OCI-LY3 (cell line): ENCODE measurements around the gene CCL25.

Experiments used
- H2AFZ ChIP-seq: fragments of 200-600, 300-600 bp; shearing (Covaris generic); 2 replicates; pipeline ENCODE4 v1.6.0; 2014; ENCODE audit warnings: antibody characterized with exemption, low read depth, low read length
- H3K27ac ChIP-seq: fragments of 200-600, 300-600 bp; sonication (generic); 2 replicates; pipeline ENCODE4 v1.5.1; 2014; ENCODE audit warnings: mild to moderate bottlenecking, low read length, moderate library complexity, mixed read lengths
- H3K27me3 ChIP-seq: fragments of 200-600, 300-600 bp; sonication (generic); 2 replicates; pipeline ENCODE4 v1.6.1; 2014; ENCODE audit warnings: low read depth, low read length, mixed read lengths
- H3K36me3 ChIP-seq: fragments of 200-600, 300-600 bp; sonication (generic); replicated peaks from 2 replicates; pipeline ENCODE3; 2014; ENCODE audit warnings: low read depth, low read length, mixed read lengths
- H3K4me1 ChIP-seq: fragments of 300-600, 200-600 bp; sonication (generic); 2 replicates; pipeline ENCODE4 v1.6.1; 2014; ENCODE audit warnings: low read length, mixed read lengths
- H3K4me2 ChIP-seq: fragments of 200-600, 300-600 bp; sonication (generic); 2 replicates; pipeline ENCODE4 v1.6.1; 2014; ENCODE audit warnings: low read length, mixed read lengths
- H3K4me3 ChIP-seq: fragments of 300-600, 200-600 bp; sonication (generic); 2 replicates; pipeline ENCODE4 v1.5.1; 2014; ENCODE audit warnings: antibody characterized with exemption, mild to moderate bottlenecking, low read length, moderate library complexity
- H3K79me2 ChIP-seq: fragments of 300-600, 200-600 bp; shearing (Covaris generic); 2 replicates; pipeline ENCODE4 v1.6.1; 2014; ENCODE audit warnings: mild to moderate bottlenecking, low read length, mixed read lengths
- H3K9ac ChIP-seq: fragments of 300-600, 200-600 bp; shearing (Covaris generic); 2 replicates; pipeline ENCODE4 v1.6.0; 2014; ENCODE audit warnings: mild to moderate bottlenecking, low read length, moderate library complexity
- H3K9me3 ChIP-seq: fragments of 200-600, 300-600 bp; shearing (Covaris generic); 2 replicates; pipeline ENCODE4 v1.6.1; 2014; ENCODE audit warnings: low read length, mixed read lengths; ENCODE audit not compliant: insufficient read depth
- H4K20me1 ChIP-seq: fragments of 200-600, 300-600 bp; sonication (generic); 2 replicates; pipeline ENCODE4 v1.6.1; 2016; ENCODE audit warnings: low read length, mixed read lengths; ENCODE audit not compliant: insufficient read depth
- EZH2phosphoT487 ChIP-seq: fragments of 200-600 bp; shearing (Covaris generic); IDR thresholded peaks from 2 replicates; pipeline ENCODE4 v1.6.1; 2018; ENCODE audit warnings: antibody characterized with exemption, mixed run types, low read depth
- TF ChIP-seq, protein P1 (sequence below): fragments of 200-600, 300-600 bp; sonication (generic); IDR thresholded peaks from 2 replicates; pipeline ENCODE4 v1.5.1; 2014; ENCODE audit warnings: antibody characterized with exemption, low read length, low read depth

Gene CCL25

DNA sequence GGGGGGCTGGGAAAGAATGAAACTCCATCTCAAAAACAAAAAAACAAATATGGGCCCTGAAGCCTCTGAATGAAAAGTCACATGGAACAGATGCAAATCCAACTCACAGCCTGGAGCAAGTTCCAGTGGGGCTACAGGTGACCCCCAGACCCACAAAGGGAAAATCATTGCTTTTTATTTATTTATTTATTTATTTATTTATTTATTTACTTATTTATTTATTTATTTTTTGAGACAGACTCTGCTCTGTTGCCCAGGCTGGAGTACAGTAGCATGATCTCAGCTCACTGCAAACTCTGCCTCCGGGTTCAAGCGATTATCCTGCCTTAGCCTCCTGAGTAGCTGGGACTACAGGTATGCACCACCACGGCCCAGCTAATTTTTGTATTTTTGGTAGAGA lies 13.3 kb upstream of the CCL25 start:
- no peaks in the 10 kb centered on the region for H4K20me1 ChIP-seq
- H3K9ac ChIP-seq, result no peak overlapping the region
- no peaks in the 10 kb centered on the region for H3K79me2 ChIP-seq
- no peak overlapping the region for H2AFZ ChIP-seq
- TF ChIP-seq, protein P1, sequence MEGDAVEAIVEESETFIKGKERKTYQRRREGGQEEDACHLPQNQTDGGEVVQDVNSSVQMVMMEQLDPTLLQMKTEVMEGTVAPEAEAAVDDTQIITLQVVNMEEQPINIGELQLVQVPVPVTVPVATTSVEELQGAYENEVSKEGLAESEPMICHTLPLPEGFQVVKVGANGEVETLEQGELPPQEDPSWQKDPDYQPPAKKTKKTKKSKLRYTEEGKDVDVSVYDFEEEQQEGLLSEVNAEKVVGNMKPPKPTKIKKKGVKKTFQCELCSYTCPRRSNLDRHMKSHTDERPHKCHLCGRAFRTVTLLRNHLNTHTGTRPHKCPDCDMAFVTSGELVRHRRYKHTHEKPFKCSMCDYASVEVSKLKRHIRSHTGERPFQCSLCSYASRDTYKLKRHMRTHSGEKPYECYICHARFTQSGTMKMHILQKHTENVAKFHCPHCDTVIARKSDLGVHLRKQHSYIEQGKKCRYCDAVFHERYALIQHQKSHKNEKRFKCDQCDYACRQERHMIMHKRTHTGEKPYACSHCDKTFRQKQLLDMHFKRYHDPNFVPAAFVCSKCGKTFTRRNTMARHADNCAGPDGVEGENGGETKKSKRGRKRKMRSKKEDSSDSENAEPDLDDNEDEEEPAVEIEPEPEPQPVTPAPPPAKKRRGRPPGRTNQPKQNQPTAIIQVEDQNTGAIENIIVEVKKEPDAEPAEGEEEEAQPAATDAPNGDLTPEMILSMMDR, result no peak
- no peak for TF ChIP-seq EZH2phosphoT487
- no peak overlapping the region for H3K4me2 ChIP-seq
- H3K27me3 ChIP-seq, result peaks cover 5% of the 10 kb centered on the region; the same call in 1 of the 2 replicates
- no peaks in the 10 kb centered on the region for H3K9me3 ChIP-seq
- no peaks in the 10 kb centered on the region for H3K36me3 ChIP-seq
- no peak overlapping the region for H3K4me3 ChIP-seq
- peaks cover 9% of the 10 kb centered on the region; the same call in 1 of the 2 replicates for H3K4me1 ChIP-seq
- H3K27ac ChIP-seq, result no peak overlapping the region

DNA sequence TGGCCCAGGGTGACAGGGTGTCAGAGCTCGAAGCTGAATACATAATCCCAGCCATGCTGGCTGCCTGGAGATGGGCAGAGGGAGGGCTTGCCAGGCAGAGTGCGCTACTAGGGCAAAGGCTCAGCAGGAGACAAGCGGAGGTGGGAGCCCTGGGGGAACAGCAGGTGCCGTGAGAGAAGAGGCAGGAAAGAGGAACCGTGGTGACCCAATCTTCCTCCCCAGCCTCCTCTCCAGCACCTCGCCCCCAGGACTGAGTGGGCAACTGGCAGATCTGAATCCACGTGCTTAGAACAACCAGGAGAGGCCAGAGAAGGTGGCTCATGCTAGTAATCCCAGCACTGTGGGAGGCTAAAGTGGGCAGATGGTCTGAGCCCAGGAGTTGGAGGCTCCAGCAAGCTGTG lies 11.0 kb upstream of the CCL25 start:
- no peak overlapping the region for H3K27ac ChIP-seq
- H3K4me1 ChIP-seq, result peaks cover 9% of the 10 kb centered on the region; the same call in 1 of the 2 replicates
- no peak overlapping the region for H3K9ac ChIP-seq
- no peaks in the 10 kb centered on the region for H3K79me2 ChIP-seq
- peaks cover 5% of the 10 kb centered on the region; the same call in 1 of the 2 replicates for H3K27me3 ChIP-seq
- no peaks in the 10 kb centered on the region for H4K20me1 ChIP-seq
- TF ChIP-seq EZH2phosphoT487, result no peak
- TF ChIP-seq, protein P1, result no peak
- no peaks in the 10 kb centered on the region for H3K9me3 ChIP-seq
- no peaks in the 10 kb centered on the region for H3K36me3 ChIP-seq
- H3K4me2 ChIP-seq, result no peak overlapping the region
- no peak overlapping the region for H3K4me3 ChIP-seq
- H2AFZ ChIP-seq, result no peak overlapping the region

DNA sequence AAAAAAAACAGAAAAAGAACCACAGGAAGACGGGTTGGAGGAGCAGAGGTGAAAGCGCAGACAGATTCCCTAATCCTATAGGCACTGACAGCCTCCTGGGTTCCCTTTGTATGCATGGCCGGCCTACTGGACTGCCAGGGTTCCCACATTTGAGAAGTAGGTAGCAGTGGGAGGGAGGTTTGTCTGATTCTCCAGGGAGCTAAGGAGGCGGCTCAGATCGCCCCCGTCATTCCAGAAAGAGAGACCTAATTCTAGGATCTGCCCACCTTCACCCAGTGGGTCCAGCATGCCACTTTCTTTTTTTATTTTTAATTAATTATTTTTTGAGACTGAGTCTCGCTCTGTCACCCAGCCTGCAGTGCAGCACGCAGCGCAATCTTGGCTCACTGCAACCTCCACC lies 9.7 kb upstream of the CCL25 start:
- peaks cover 9% of the 10 kb centered on the region; the same call in 1 of the 2 replicates for H3K4me1 ChIP-seq
- no peaks in the 10 kb centered on the region for H3K36me3 ChIP-seq
- TF ChIP-seq EZH2phosphoT487, result no peak
- TF ChIP-seq, protein P1, result no peak
- no peaks in the 10 kb centered on the region for H3K9me3 ChIP-seq
- H3K9ac ChIP-seq, result no peak overlapping the region
- H3K79me2 ChIP-seq, result no peaks in the 10 kb centered on the region
- no peak overlapping the region for H3K4me2 ChIP-seq
- no peak overlapping the region for H3K27ac ChIP-seq
- peaks cover 3% of the 10 kb centered on the region; the same call in 1 of the 2 replicates for H3K27me3 ChIP-seq
- no peak overlapping the region for H3K4me3 ChIP-seq
- no peak overlapping the region for H2AFZ ChIP-seq
- H4K20me1 ChIP-seq, result no peaks in the 10 kb centered on the region

DNA sequence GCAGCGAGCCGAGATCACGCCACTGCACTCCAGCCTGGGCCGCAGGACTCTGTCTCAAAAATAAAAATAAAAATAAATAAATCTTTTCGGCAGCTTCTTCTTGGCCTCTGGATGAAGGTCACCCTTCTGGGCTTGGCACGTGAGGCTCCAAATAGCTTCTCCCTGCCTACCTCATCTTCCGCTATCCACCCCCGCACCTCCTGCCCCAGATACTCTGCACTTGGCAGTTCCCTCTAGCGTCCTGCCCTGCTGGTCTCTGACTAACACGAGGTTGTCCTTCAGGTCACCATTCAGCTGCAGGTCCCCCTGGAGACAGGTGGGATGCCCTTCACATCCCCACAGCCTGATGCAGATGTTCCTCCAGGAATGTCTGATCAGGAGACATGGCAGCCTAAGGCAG lies 8.5 kb upstream of the CCL25 start:
- Histone ChIP-seq H3K4me1 (peaks cover 9% of the 10 kb centered on the region; the same call in 1 of the 2 replicates), H3K27me3 (no peaks in the 10 kb centered on the region), H2AFZ (no peak overlapping the region), H3K4me3 (no peak overlapping the region), H4K20me1 (no peaks in the 10 kb centered on the region), H3K27ac (no peak overlapping the region), H3K79me2 (no peaks in the 10 kb centered on the region), H3K4me2 (no peak overlapping the region), H3K9me3 (no peaks in the 10 kb centered on the region), H3K9ac (no peak overlapping the region), H3K36me3 (no peaks in the 10 kb centered on the region)
- TF ChIP-seq, protein P1, result no peak
- no peak for TF ChIP-seq EZH2phosphoT487
